ENCODE data around the gene LYRM4.
"Not testable (repeated sequence)": the region's sequence is repeated elsewhere in the genome, so short reads cannot be mapped to it uniquely, and the experiment has no call there.

LYRM4 gene

DNA sequence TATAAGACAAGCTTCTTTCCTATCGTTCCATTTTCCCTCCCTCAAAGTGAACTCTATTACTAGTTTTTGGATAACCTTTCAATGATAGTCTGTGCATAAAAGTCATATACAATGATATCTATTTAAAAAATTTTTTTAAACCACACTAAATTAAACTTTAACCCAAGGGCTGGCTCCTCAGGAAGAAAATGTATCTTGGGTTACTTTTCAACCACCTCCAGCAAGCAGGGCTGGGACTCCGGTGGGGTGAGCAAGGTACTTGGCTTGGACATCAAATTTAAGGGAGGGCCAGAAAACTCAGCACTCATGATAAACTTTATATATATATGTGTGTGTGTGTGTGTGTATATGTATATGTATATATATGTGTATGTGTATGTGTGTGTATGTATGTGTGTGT, 189.5 kb downstream of the LYRM4 start:
- DNase-seq = no peak

DNA sequence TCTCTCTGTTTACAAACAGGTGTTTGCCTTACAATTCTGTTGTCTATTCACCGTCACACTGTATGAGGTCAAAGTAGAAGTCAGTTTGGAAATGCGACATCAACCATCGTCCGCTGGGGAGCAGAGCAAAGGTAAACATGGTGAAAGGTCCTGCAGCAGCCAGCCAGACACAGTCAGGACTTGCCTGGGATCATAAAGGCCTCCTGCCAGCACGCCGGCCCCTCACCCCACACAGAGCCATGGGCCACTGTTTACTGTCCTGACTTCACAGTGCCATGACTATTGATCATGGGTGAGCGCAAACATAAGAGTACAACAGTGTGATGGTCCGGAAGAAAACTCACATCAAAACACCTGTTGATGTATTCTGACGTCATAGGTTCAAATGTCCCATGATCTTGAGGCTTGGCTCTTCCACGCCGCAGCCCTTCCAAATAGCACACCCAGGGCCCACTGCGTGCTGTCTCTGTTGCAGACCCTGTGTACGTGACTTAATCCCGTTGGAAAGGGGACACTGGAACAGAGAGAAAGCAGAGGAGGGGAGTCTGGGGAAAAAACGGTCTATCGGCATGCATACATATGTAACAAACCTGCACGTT, 192.5 kb downstream of the LYRM4 start:
- no peak for DNase-seq

DNA sequence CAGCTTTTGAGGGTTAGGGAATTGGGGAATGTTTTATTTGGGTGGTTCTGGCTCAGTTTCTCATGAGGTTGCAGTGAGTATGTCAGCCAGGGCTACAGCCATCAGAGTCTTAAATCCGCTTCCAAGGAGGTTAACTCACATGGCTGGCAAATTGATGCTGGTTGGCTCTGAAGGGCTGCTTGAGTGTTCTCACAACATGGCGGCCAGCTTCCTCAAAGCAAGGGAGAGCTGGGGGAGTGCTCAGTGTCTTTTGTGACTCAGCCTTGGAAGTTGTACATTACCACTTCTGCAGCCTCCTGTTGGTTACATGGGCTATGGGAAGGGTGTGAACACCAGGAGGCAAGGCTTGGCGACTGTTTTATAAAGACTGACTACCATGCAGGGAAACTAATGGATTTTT, 193.4 kb downstream of the LYRM4 start:
- DNase-seq = no peak

DNA sequence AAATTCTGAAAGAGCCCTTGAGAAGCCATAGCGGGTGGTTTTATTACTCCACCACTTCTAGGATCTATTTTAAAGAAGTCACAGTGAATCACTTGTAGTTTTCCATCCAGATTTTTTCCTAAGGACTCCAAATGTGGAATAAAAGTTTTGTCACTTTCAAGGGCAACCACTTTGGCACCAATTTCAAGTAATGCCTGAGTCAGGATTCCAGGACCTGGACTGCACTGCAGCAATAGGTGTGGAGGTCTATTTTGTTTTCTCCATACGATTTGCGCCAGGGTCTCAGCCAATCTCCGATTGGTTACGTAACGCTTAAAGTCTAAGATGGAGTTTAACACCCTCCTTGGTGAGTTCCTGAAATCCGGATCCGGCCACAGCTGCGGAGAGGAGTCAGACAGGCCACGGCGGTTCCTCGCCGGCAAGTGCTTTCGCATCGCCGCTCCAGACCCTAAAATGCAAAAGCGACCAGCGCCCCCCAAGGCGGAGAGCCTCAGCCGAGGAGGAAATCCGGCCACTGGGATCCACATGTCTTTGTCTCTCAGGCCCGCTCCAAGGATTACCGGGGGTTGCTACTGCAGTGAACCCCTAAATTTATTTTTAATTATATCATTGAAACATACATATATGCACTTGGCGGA, 194.2 kb downstream of the LYRM4 start:
- no peak for DNase-seq

DNA sequence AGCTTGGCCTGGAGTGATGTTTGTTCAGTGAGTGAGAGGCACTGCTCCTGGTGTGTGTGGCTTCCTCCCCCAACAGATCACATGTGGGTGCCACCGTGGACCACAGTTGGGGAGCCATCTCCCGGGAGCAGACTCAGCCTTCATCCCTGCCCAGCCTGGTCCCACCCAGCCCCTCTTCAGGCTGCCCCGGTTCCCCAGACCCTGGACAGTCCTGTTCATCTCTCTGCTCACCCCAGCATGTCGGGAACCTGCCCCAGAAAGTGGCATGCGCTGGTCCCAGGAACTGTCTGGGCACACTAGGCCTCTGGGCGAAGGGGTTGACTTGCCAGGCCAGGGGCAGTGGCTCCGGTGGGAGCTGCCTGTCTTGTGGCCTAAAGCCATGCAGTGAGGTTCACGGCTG, 197.1 kb downstream of the LYRM4 start:
- DNase-seq = no peak

DNA sequence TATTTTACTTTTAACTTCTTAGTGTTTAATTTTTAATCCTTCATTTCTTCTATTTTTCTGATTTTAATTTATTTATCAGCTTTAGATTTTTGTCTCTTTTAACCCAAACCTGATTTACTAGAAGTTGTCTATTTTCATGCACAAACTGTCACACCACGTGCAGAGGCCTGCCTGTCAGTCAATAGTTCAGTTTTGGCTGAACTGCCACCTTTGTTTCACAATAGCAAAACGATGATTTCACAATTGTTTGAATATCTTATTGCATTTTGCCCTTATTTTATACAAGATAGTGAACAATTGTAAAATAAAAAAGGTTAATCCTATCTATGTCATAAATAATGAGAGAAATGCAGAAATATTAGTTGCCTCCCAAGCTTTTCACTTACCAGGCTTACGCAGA, 199.6 kb downstream of the LYRM4 start:
- no peak for DNase-seq

DNA sequence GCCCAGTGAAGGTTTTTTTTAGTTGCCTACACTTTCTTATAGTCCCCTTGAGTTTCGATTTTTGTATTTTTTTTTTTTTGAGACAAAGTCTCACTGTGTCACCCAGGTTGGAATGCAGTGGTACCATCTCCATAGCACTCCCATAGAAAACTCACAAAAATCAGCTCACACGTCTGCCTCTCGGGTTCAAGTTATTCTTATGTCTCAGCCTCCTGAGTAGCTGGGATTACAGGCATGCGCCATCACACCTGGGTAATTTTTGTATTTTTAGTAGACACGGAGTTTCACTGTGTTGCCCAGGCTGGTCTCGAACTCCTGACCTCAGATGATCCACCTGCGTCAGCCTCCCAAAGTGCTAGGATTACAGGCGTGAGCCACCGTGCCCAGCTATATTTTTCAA, 200.3 kb downstream of the LYRM4 start:
- not testable (repeated sequence) for DNase-seq

DNA sequence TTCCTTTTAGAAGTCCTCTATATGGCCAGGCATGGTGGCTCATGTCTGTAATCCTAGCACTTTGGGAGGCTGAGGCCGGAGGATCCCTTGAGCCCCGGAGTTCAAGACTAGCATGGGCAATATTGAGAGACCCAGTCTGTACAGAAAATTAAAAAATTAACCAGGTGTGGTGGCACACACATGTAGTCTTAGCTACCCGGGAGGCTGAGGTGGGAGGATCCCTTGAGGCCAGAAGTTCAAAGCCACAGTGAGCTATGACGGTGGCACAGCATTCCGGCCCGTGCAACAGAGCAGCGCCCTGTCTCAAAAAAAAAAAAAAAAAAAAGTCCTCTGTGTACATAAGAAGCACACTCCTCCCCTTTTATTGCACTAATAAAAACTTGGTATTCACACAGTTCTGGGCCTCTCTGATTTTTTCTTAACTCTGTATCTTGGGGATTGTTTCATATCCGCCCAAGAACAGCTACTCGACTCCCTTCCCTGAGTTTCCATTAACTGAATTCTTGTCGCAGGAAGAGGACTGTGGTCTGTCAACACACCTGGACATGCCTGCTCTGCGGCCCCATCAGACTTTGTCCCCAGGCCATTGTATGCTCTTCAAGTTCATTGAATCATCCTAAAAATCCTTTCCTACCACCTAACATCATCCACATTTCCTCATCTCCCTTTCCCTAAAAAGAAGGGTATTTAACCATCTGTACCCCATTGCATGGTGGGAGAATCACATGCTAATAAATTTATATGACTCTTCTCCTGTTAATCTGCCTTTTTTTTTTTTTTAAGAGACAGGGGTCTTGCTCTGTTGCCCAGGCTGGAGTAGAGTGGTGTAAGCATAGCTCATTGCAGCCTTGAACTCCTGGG, 201.5 kb downstream of the LYRM4 start:
- DNase-seq = no peak
